ENCODE measurements around the gene RPL36.

GRCh38 chr19:5706876-5707573 is 16.9 kb downstream of the RPL36 start:
- TF ChIP-seq CTCF (IDR thresholded peaks at IDR 0.05) (no peak), POLR2A (IDR thresholded peaks at IDR 0.05) (no peak)

All from sigmoid colon (tissue), 3 donors.